HG02763 (cell line): ENCODE measurements around the gene PDX1.

Experiments
- ATAC-seq: cut with Tn5 transposase; IDR thresholded peaks from one replicate; pipeline ENCODE4 v1.9.1; 2021; ENCODE audit warnings: mild to moderate bottlenecking, moderate library complexity; ENCODE audit not compliant: unreplicated experiment

Gene PDX1

DNA sequence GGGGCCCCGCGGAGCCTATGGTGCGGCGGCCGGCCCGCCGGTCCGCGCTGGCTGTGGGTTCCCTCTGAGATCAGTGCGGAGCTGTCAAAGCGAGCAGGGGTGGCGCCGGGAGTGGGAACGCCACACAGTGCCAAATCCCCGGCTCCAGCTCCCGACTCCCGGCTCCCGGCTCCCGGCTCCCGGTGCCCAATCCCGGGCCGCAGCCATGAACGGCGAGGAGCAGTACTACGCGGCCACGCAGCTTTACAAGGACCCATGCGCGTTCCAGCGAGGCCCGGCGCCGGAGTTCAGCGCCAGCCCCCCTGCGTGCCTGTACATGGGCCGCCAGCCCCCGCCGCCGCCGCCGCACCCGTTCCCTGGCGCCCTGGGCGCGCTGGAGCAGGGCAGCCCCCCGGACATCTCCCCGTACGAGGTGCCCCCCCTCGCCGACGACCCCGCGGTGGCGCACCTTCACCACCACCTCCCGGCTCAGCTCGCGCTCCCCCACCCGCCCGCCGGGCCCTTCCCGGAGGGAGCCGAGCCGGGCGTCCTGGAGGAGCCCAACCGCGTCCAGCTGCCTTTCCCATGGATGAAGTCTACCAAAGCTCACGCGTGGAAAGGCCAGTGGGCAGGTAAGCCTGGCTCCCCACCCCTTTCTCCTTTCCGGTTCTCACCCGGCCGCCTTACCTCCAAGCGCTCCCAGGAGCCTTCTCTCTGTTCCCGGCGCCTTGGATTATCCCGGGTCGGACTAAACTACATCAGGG lies at the start of gene PDX1:
PDX1 (plus strand) TSS at position 67 of the 743 bp plus-strand sequence; CDS start at position 206, 139 bp downstream.
- ATAC-seq: no peak

- ATAC-seq: no peak
Observed at GRCh38 chr13:27878274-27878673, 41.5 kb upstream of the PDX1 start.

DNA sequence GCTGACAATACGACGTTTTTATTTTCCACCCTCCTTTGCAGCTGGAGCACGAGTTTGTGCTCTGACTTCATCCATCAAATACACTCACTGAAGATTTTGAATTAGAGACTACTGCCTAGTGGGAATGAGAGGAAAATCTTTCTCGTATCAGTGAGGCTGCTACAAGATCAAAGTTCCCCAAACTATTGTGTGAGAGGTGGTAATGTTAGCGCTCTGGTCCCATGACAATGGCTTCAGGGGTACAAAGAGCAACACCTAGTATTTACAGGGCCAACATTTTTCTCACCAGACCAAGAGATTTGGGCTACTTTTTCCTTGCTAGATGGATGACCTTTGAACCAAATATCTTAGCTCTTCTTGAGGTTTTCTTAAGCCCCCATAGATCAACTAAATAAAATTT lies 30.3 kb upstream of the PDX1 start:
- no peak for ATAC-seq

- no peak for ATAC-seq
Observed at GRCh38 chr13:27896726-27897125, 23.1 kb upstream of the PDX1 start.

GRCh38 chr13:27904719-27905118 lies 15.1 kb upstream of the PDX1 start:
- ATAC-seq: no peak

DNA sequence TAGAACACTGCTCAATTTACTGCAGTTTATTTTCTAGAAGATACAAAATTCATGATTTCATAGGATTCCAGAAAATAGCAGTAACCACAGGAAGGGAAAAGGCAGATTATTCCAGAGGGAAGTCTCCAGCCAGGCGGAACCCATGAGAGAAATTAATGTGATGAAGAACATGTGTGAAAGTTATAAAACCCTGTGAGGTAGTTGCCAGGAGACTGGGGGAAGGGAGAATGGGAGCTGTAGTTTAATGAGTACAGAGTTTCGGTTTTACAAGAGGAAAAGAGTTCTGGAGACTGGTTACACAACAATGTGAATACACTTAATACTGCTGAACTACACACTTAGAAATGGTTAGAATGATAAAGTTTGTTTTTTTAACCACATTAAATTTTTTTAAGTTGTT lies 14.2 kb upstream of the PDX1 start:
- ATAC-seq: no peak

DNA sequence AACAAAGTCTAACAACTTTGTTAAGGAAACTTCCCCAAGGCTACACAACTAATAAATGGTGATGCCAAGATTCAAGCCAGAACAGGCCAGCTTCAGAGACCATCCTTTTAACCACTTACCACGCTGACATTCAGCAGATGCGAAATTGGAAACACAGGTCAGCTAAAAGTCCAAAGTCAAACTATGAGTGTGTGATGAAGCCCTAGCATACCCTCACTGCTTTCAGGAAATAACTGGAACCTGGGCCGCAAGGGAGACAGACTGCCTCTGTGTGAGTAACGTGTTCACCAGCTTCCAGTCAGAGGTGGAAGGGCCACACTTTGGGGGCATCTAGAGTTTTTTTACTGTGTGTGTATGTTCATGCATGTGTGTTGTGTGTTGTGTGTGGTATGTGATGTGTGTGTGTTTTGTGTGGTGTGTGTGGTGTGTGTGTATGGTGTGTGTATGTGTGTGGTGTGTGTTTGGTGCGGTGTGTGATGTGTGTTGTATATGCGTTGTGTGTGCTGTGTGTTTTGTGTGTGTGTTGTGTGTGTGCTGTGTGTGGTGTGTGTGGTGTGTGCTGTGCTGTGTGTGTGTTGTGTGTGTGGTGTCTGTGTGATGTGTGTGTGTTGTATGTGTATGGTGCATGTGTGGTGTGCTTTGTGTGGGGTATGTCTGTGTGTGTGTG lies 12.5 kb upstream of the PDX1 start:
- no peak for ATAC-seq

DNA sequence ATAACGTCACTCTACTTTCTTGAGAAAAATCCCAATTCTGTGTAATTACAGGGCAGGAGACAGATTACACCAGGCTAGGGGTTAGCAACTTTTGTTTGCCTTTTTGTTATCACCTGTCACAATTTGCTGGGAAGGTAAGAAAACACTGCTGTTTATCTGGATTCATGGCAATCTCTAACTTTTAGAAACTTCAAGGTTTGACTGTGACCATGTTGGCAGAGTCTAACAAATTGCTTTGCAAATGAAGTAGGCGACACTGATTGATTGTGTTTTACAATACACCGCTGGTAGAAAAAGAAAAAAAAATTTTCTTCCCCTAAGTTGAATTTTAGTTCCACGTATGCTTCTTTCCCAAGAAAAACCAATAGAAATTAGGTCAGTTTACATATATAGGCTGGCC lies 10.4 kb upstream of the PDX1 start:
- ATAC-seq: no peak

GRCh38 chr13:27911521-27911920 lies 8.3 kb upstream of the PDX1 start:
- ATAC-seq: no peak

DNA sequence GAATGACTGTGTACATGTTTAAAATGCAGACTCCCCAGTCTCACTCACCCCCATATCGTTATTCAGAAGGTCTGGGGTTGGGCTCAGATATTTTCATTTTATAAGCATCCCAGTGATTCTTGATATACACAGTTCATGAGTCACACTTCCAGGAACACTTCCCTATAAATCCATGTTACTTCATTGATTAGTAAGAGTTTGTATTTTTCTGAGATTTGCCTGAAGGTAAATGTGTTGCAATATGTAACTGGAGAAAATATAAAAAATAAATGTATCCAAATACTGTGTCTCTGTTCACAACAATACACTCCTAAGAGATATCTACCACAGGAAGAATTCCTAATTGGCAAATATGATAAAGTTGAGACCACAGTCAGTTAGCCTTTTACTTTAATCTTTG lies 6.6 kb upstream of the PDX1 start:
- no peak for ATAC-seq

- no peak for ATAC-seq
Observed at GRCh38 chr13:27915301-27916207, 4.2 kb upstream of the PDX1 start.

- ATAC-seq: no peak
Observed at GRCh38 chr13:27917121-27917947, 2.5 kb upstream of the PDX1 start.

DNA sequence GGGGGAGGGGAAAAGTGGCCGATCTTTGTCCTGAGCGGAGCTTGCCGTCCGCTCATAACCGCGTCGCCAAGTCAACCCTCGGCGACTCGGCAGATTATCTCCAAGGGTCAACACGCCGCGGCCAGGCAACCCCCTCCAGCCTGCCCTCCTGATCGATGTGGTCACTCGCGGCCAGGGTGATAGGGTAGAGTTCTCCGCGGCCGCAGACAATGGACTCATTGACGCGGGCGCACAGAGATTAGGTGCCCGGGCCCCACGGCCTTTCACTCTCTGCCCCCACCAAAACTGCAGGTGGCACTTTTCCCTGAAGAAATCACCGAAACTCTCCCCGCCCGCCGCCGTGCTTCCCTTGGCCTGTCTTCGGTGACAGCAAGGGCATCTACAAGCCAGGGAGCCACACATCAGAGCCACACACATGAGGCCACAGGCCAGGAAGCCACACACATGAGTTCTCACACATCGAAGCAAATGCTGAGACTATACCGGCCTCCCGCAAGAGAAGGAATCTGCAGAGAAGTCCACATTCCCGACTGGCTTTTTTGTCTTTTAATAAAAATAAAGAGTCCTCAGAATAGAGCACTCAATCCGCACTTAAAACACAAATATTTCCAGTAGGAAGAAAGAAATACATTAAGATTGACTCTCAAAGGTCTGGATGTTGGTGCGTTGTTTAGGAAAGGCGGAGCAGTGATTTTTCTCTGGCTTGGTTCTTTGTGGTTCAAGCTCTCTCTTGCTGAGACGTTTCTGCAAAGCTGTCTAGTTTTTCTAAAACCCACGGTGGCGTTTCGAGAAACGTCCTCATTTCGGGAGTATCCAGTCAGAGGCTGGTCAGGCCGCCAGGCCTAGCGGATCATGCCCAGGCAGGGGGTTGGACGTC lies 1.5 kb upstream of the PDX1 start:
- ATAC-seq: no peak

DNA sequence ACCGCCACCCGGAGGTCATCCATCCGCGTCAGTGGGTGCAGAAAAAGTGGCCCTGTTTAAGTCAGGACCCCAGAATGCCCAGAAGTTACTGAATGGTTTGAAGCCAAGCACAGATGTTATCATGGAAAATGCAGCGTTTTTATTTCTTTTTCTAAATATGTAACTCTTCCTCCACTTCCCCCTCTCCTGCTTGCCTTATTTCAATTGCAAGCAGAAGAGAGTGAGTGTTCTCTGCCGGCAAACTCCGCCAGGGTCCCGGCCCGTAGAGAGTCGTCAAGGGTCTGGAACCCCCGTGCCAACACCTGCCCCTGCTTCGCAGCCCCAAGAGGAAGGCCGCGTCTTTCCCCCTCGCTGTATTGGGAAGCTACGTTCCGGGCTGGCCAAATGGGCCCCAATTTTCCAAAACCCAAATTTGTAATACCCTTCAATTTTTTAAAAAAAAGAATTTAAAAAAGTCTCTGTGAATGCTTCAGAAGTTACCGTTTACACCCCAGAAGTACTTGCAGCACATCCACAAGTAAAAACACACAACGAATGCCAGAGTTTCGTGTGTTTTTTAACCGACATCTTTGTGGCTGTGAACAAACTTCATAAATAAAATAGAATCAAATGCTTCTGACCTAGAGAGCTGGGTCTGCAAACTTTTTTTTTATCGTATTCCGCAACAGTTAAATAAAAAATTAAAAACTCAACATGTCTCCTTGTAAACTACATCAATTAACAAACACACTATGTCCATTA lies 712 bp upstream of the PDX1 start:
- ATAC-seq: no peak

DNA sequence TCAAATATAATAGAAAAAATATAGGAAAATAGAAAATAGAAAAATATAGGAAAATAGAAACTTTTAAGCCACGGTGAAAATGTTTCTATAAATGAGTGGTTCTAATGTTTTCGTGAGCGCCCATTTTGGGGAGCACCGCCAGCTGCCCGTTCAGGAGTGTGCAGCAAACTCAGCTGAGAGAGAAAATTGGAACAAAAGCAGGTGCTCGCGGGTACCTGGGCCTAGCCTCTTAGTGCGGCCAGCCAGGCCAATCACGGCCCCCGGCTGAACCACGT lies 204 bp upstream of the PDX1 start:
- ATAC-seq: no peak

- ATAC-seq: no peak
Observed at GRCh38 chr13:27920677-27921420, 1.0 kb downstream of the PDX1 start.

DNA sequence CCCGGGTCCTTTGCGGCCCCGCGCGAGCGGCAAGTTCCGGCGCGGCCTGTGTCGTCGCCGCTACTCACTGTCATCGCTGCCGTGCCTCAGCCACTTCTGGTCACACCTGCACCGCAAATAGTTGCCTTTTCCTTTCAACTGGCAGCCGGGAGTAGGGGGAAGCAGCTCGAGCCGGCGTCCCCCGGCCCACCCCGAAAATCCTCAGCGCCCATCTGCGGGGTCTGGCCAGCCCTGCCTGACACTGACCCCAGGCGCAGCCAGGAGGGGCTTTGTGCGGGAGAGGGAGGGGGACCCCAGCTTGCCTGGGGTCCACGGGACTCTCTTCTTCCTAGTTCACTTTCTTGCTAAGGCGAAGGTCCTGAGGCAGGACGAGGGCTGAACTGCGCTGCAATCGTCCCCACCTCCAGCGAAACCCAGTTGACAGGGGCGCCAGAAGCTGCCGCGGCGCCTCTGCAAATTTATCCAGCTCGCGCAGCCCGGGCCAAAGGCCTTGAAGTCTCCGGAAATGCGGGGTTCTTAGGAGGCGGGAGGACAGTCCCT lies 1.7 kb downstream of the PDX1 start:
- ATAC-seq: no peak
